ENCODE data around the gene USP3.

DNA sequence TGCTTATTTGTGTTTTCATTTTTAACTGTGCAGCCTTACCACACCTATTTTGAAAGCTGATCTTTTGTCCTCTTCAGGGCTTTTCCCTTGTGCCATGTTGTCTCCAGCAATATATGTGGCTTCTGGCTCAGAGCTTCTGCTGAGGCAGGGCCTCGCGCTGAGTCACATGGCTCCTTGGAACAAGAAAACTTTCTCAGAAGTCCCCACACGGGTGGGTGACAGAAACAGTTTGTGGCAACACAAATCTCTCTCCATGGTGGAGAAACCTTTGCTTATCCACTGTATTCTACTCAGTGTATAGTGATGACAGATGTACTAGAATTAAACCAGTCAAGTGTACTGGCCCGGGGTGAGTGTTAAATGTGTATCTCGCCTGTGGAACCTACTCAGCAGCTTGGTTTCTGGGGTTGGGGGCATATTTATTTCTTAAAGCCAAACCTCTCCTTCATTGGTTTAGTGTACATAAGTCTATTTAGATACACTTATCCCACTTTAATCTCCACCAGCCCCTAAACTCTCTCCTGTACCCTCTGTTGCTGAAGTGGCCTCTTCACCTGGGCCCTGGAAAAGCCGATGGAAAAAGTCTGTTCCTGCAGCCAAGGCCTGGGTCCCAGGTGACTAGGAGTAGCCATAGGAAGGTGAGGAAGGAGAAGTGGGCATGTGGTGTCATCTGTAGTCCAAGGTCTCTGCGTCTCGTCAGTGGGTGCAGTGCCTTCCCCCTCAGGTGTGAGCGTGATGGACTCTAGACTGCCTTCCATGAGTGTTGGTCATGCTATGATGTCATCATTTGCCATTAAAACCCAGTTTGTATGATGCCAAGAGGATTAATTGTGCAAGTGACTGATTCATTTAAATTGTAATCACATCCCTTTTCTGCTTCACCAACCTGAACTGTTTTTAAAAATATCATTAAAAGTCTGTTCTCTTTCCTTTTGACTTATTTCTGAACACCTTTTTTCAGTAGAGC, 89.6 kb downstream of the USP3 start:
- no peak for TF ChIP-seq EZH2 (IDR thresholded peaks at IDR 0.05; ENCODE audit: borderline replicate concordance, low read depth, low read length, severe bottlenecking)
- TF ChIP-seq, protein P1, sequence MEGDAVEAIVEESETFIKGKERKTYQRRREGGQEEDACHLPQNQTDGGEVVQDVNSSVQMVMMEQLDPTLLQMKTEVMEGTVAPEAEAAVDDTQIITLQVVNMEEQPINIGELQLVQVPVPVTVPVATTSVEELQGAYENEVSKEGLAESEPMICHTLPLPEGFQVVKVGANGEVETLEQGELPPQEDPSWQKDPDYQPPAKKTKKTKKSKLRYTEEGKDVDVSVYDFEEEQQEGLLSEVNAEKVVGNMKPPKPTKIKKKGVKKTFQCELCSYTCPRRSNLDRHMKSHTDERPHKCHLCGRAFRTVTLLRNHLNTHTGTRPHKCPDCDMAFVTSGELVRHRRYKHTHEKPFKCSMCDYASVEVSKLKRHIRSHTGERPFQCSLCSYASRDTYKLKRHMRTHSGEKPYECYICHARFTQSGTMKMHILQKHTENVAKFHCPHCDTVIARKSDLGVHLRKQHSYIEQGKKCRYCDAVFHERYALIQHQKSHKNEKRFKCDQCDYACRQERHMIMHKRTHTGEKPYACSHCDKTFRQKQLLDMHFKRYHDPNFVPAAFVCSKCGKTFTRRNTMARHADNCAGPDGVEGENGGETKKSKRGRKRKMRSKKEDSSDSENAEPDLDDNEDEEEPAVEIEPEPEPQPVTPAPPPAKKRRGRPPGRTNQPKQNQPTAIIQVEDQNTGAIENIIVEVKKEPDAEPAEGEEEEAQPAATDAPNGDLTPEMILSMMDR (IDR thresholded peaks at IDR 0.05; ENCODE audit: borderline replicate concordance, extremely low read depth, low read length, poor library complexity, severe bottlenecking), result no peak

Measured in DND-41 (cell line).